Heart right ventricle (tissue), 16 donors: ENCODE measurements around the gene PLEKHM3. TPM values are rescaled to one million over a fixed set of nuclear protein-coding genes. Genes with fewer than 3 reads are reported as not detected.

Source experiments
- ATAC-seq, 8 donors: fragments of 200-7000 bp; cut with Tn5 transposase; one replicate each; pipeline ENCODE4 v1.9.1; 2020; ENCODE audit warnings: mild to moderate bottlenecking in 8 of 8, moderate library complexity in 8 of 8, moderate number of reproducible peaks in 1 of 8
- DNase-seq, 2 donors: peaks; one replicate each; pipeline ENCODE4 v3.0.0-alpha.2; 2020
- H3K27ac ChIP-seq, 10 donors: fragments of 200-600 bp; sonication (generic) in 2 of 10; one replicate each; pipeline versions ENCODE4 v1.5.0 to v1.8.0; 2020 to 2022; ENCODE audit warnings: mild to moderate bottlenecking in 3 of 10
- H3K27me3 ChIP-seq, 7 donors: fragments of 200-600 bp; one replicate each; pipeline ENCODE4 v1.8.0; 2021 to 2022; ENCODE audit warnings: mild to moderate bottlenecking in 2 of 7
- H3K36me3 ChIP-seq, 9 donors: fragments of 200-600 bp; sonication (generic) in 1 of 9; one replicate each; pipeline versions ENCODE4 v1.5.0 to v1.8.0; 2020 to 2022; ENCODE audit warnings: mild to moderate bottlenecking in 2 of 9
- H3K4me1 ChIP-seq, 9 donors: fragments of 200-600 bp; sonication (generic) in 1 of 9; one replicate each; pipeline versions ENCODE4 v1.5.0 to v1.8.0; 2020 to 2022; ENCODE audit warnings: mild to moderate bottlenecking in 4 of 9
- H3K4me3 ChIP-seq, 10 donors: fragments of 200-600 bp; sonication (generic) in 2 of 10; one replicate each; pipeline versions ENCODE4 v1.5.0 to v1.8.0; 2020 to 2022; ENCODE audit warnings: mild to moderate bottlenecking in 7 of 10, moderate library complexity in 2 of 10
- H3K9me3 ChIP-seq, 11 donors: fragments of 200-600 bp in 10 of 11; sonication (generic) in 2 of 11; one replicate each; pipeline versions ENCODE4 v1.5.0 to v1.8.0; 2013 to 2022; ENCODE audit warnings: mild to moderate bottlenecking in 2 of 11, control low read depth in 1 of 11, moderate library complexity in 1 of 11
- WGBS, 2 donors: extraction: QIAGEN DNeasy Blood & Tissue Kit; methylation state at CpG; one replicate each; pipeline ENCODE4 v1.1.7; 2013; ENCODE audit warnings: inconsistent platforms in 1 of 2; 5-methylcytosine and 5-hydroxymethylcytosine counted together
- intact Hi-C, 10 donors: fragments of 100-400 bp; cut with DNase I; formaldehyde crosslinking; loops; one replicate each; pipeline versions ENCODE4 v1.11.1 to v1.14.2; 2022
- polyA plus RNA-seq, 2 donors: library from polyadenylated mRNA; stranded (reverse); fragments of 200-250 nt; gene quantifications; one replicate each; pipeline ENCODE4 v1.2.3, GENCODE V29; 2013
- total RNA-seq, 10 donors: library from RNA; stranded (reverse); fragmentation: NEBNext Ultra II Directional in 3 of 10; extraction: Animal tissue kit (Norgen Biotek cat#: 25700) in 3 of 10; gene quantifications; one replicate each; pipeline versions ENCODE4 v1.2.1 to v1.2.4, GENCODE V29; 2021 to 2023
- TF ChIP-seq, protein P1 (sequence below), 9 donors: fragments of 200-600 bp; sonication (generic) in 2 of 9; IDR thresholded peaks; one replicate each; pipeline versions ENCODE4 v1.5.0 to v1.8.0; 2021 to 2022; ENCODE audit warnings: antibody characterized with exemption in 9 of 9, mild to moderate bottlenecking in 5 of 9, moderate library complexity in 1 of 9
- donor health status: Arrhythmogenic right ventricular cardiomyopathy.
- donor health status: ischemic (EF 13 %, LVEDD 7.1; RV severe dilation, severe dysfunction).
- donor health status: healthy with polysubstance abuse.
- donor health status: DM: no; HTN: yes; CAD: no.
- donor health status: DM: no; HTN: no; CAD: no.
- donor health status: ischemic (EF 25% LVEDD 6.9; RV normal size, moderate dysfunction).
- donor health status: ischemic (EF 25% LVEDD 5.7; RV mildly dilated, moderate dysfunction).
- donor health status: healthy.
- donor health status: DM: yes; HTN: yes; CAD: no.
- donor health status: Ischemic cardiomyopathy.
- donor health status: ischemic (EF 35%, LVEDD 5.7; RV mildly dilated, moderate dysfunction).
- donor health status: nonischemic (EF 11% LVEDD 7.7; RV severe dilation, severe dysfunction).
- donor health status: DM: yes; HTN: yes; CAD: no.
- donor health status: PGD.
- donor health status: ischemic (EF 29% LVEDD 5.4; RV normal size, mild dysfunction).
- donor health status: nonischemic (EF 23%, LVEDD 6.1; RV moderate dilation, normal function).

Gene PLEKHM3
- total and polyA plus RNA-seq, 12 donors, result 2.5 to 16.2 (median 14.9) TPM

DNA sequence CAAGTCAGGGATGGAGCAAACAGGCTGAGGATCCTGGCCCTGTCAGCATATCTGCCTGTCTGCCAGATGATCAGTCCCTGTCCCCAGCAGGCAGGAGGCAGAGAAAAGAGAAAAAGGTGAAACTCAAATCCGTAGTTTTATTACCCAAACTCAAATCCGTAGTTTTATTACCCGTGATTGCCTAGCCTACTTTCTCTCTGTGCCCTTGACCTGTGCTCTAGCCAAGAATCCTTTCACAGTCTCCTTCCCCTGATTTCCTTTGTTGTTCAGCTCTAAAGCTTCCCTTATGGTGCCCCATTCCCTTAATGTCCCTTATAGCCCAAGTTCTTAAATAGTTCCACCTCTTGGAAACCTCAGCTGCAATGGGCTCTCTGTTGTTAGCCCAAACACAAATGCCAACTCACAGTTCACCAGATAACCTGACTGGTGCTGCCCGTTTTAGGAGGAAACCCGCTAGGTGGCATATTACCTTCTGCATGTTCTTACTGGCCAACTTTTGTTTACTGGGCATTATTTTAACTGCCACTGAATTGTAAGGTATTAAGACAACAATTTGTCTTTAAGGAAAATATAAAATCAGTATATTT lies 130.0 kb downstream of the PLEKHM3 start:
- Histone ChIP-seq H3K36me3 (peaks cover 0 to 26% (median 0%) of the 10 kb centered on the region in 9 donors), H3K9me3 (no peaks in the 10 kb centered on the region), H3K4me3 (no peak overlapping the region), H3K27ac (no peak overlapping the region), H3K4me1 (peaks cover 0 to 25% (median 9%) of the 10 kb centered on the region in 9 donors), H3K27me3 (no peaks in the 10 kb centered on the region)
- DNase-seq (no peak), ATAC-seq (no peak)
- TF ChIP-seq, protein P1, sequence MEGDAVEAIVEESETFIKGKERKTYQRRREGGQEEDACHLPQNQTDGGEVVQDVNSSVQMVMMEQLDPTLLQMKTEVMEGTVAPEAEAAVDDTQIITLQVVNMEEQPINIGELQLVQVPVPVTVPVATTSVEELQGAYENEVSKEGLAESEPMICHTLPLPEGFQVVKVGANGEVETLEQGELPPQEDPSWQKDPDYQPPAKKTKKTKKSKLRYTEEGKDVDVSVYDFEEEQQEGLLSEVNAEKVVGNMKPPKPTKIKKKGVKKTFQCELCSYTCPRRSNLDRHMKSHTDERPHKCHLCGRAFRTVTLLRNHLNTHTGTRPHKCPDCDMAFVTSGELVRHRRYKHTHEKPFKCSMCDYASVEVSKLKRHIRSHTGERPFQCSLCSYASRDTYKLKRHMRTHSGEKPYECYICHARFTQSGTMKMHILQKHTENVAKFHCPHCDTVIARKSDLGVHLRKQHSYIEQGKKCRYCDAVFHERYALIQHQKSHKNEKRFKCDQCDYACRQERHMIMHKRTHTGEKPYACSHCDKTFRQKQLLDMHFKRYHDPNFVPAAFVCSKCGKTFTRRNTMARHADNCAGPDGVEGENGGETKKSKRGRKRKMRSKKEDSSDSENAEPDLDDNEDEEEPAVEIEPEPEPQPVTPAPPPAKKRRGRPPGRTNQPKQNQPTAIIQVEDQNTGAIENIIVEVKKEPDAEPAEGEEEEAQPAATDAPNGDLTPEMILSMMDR (IDR thresholded peaks at IDR 0.05), result no peak
- WGBS, 2 donors, result 90 to 92% methylated on average over 5 of the region's 5 CpGs
- intact Hi-C loops, result no loop called here

DNA sequence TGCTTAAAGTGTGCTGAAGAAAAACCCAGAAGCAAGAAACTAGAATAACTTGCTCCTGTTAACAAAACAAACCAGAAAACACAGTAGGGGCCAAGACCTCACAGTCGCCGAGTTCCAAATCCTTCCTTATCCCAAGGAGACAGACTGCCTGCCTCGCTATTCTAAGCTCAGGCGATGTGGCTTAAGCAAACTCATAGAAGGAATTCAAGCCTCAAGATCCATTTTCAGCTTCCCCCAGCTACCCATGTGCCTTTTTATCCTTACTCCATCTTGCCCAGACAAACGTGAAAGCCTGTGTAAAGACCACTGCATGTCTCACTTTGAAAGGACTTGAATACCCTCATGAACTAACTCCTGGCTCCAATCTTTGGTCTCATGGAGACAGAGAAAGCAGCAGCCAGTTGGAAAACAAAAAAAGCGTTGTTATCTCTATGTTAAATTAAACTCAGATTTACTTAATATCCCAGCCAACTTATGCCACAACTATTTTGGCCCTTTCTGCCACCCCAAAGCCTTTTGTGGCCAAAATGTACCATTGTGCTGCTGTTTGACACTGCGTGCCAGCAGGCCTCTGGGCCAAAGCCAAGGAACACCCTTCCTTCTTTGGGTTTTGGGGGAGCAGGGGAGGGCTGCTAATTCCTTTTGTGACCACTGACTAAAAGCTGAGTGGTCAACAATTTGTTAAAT lies 132.5 kb downstream of the PLEKHM3 start:
- intact Hi-C loops, result no loop called here
- DNase-seq (no peak), ATAC-seq (peak in 1 of 8 donors; percentile 44)
- peaks cover 0 to 5% (median 0%) of the 10 kb centered on the region in 9 donors for H3K36me3 ChIP-seq
- peaks cover 2 to 28% (median 13%) of the 10 kb centered on the region in 9 donors for H3K4me1 ChIP-seq
- TF ChIP-seq, protein P1 (IDR thresholded peaks at IDR 0.05), result no peak
- peak overlapping the region in 4 of 10 donors; percentile 0 to 35 (median 26) for H3K27ac ChIP-seq
- no peaks in the 10 kb centered on the region for H3K27me3 ChIP-seq
- no peaks in the 10 kb centered on the region for H3K9me3 ChIP-seq
- H3K4me3 ChIP-seq, result no peak overlapping the region
- WGBS, 2 donors, result 49 to 59% methylated on average over 7 of the region's 7 CpGs

DNA sequence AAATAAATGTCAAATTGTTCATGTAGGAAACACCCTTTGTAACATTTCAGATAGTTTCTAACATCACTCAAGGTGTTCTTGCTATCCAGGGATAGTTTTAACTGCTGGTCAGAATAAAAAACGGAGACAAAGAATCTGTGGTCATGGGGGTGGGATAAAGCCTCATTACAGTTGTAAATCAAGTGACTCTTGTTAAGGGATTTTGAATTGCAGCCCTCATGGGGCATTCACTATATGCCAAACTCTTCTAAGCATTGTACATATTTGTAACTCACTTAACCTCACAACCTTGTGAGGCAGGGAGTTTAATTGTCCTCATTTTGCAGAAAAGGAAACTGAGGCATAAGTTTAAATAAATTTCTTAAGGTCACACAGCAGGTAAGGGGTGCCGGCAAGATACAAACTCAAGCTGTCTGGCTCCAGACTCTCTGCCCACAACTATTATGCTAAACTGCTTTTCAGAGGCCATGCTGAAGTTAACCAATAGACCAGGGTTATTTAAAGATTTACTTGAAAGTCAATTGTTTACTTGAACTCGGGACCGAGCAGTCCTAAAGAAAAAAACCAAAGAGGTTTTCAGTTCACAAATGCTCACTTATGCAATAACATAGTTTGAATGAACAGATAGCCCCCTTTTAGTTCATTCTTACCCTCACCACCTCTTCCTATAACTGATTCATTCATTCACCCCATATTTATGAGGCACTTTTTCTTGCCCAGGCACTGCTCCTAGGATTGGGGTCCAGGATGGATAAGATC lies 134.1 kb downstream of the PLEKHM3 start:
- Histone ChIP-seq H3K27ac (no peak overlapping the region), H3K9me3 (no peaks in the 10 kb centered on the region), H3K36me3 (no peaks in the 10 kb centered on the region), H3K4me1 (peaks cover 3 to 37% (median 19%) of the 10 kb centered on the region in 9 donors), H3K4me3 (no peak overlapping the region), H3K27me3 (no peaks in the 10 kb centered on the region)
- DNase-seq (no peak), ATAC-seq (no peak)
- TF ChIP-seq, protein P1 (IDR thresholded peaks at IDR 0.05), result no peak
- intact Hi-C loops, result no loop called here
- WGBS, 2 donors, result 94 to 95% methylated on average over 4 of the region's 4 CpGs

DNA sequence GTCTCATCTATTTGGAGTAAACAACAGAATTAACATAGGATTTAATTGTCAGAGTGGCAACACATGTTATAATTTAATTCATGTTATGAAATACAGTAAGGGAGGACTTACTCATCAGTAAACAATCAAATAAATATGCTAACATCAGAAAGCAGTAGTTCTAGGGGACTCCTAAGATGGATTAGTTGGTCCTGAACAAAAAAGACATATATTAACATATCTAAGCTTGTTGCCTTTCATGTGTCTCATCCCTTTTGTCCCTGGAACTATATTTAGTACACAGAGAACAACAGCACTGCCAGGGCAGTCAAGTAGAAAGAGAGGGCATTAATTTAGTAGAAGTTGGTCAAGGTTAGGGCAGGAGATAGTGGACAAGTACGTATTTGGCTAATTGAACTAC lies 137.8 kb downstream of the PLEKHM3 start:
- H3K36me3 ChIP-seq, result no peaks in the 10 kb centered on the region
- peak in 7 of 8 donors; percentile 51 to 92 (median 83) for ATAC-seq
- no peak for DNase-seq
- no peaks in the 10 kb centered on the region for H3K27me3 ChIP-seq
- peak overlapping the region in 7 of 10 donors; percentile 14 to 74 (median 60) for H3K27ac ChIP-seq
- peaks cover 0 to 20% (median 9%) of the 10 kb centered on the region in 9 donors for H3K4me1 ChIP-seq
- intact Hi-C loops, result loop anchor here in 1 of 10 donors (5.0 kb wide), 1 partner anchor 60 kb away; no protein-coding TSS in a partner anchor
- WGBS, 2 donors, result 50 to 68% methylated on average over 1 of the region's 1 CpG
- TF ChIP-seq, protein P1 (IDR thresholded peaks at IDR 0.05), result no peak
- no peaks in the 10 kb centered on the region for H3K9me3 ChIP-seq
- no peak overlapping the region for H3K4me3 ChIP-seq
